HG02981 (cell line): ENCODE results near the gene PSG6.
"Not testable (repeated sequence)": the region's sequence is repeated elsewhere in the genome, so short reads cannot be mapped to it uniquely, and the experiment has no call there.

ENCODE experiments used
- ATAC-seq: cut with Tn5 transposase; IDR thresholded peaks from one replicate; pipeline ENCODE4 v1.9.1; 2021; ENCODE audit warnings: mild to moderate bottlenecking, moderate library complexity; ENCODE audit not compliant: unreplicated experiment

The PSG6 gene

DNA sequence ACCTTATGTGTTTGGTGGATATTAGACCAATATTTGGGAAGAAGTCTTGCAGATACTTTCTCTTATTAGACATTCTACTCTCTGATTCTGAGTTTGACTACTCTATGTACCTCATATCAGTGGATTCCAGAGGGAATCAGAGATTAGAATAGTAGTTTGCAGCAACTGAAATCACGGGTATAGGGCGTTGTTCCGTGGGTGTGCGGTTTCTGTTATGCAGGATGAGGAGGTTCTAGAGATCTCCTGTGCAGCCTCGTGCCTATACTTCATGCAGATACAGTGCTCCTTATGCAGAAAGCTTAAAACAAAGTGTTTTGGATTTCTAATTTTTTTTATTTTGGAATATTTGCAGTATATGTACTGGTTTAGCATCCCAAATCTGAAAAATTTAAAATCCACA lies 6.0 kb downstream of the PSG6 start:
- ATAC-seq, result not testable (repeated sequence)

DNA sequence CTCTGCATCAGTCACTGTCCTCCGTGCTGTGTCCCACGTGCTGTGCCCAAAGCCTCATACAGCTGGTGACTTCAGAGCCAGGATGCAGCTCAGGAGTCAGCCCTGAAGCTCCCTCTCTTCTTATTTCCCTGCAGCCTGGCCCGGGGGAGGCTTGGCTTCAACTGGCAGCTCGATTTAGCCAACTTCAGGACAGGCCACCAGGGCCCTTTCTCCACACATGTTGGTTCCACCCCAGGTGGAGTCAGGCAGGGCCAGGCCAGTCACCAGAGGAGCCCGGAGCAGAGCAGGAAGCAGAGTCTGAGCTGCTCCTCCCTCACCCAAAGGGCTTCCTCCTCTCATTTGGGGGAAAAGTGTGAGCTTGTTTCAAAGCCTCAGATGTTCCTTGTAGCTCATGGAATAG lies 11.5 kb downstream of the PSG6 start:
- ATAC-seq, result not testable (repeated sequence)

- ATAC-seq, result not testable (repeated sequence)
Observed at GRCh38 chr19:42900561-42900960, 17.1 kb downstream of the PSG6 start.

DNA sequence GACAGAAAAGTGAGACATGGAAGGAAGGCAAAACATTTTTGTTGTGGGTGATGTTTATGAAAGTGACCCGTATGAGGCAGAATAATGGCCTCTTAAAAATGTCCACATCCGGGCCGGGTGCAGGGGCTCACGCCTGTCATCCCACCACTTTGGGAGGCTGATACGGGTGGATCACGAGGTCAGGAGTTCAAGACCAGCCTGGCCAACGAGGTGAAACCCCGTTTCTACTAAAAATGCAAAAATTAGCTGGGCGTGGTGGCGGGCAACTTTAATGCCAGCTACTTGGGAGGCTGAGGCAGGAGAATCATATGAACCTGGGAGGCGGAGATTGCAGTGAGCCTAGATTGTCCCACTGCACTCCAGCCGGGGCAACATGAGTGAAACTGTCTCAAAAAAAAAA lies 18.0 kb downstream of the PSG6 start:
- ATAC-seq, result not testable (repeated sequence)

DNA sequence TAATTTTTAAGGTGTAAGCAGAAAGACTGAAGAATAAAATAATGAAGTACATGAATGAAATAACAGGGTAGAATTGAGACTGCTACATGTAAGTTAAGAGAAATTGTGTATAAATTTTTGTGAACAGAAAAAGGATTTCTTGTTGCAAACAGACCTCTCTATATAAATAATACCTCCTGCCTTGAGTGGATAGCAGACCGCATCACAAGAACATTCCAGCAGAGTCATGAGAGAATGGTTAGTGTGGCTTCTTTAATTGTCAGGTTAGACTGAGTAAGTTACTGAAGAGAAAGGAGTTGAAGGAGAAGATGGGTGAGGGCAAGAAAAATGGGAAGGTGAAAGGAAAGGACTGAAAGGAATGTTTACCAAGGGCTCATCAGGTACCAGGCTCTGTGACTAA lies 18.6 kb downstream of the PSG6 start:
- ATAC-seq, result not testable (repeated sequence)

- ATAC-seq, result not testable (repeated sequence)
Observed at GRCh38 chr19:42898656-42899055, 19.0 kb downstream of the PSG6 start.

DNA sequence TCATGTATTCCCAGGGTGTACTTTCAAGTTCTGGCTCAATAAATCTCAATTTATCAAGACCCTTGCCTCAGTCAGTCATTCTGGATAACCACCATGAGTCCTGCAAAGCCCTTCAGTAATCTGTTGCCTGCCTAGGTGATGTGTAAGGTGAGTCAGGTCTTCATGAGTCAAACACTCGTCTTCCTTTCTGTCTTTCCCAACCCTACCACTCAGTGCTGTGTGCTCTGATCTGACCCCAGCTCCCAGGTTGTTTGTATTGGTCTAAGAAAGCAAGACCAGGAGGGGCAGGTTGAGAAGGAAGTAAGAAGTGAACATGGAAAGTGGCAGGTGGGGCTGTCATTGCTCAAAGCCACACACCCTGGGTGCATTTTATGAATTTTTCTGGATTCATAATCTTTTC lies 20.0 kb downstream of the PSG6 start:
- ATAC-seq, result not testable (repeated sequence)

GRCh38 chr19:42890446-42890845 lies 27.2 kb downstream of the PSG6 start:
- not testable (repeated sequence) for ATAC-seq

GRCh38 chr19:42887876-42888445 lies 29.7 kb downstream of the PSG6 start:
- ATAC-seq, result not testable (repeated sequence)

- ATAC-seq, result not testable (repeated sequence)
Observed at GRCh38 chr19:42882730-42883129, 35.0 kb downstream of the PSG6 start.

DNA sequence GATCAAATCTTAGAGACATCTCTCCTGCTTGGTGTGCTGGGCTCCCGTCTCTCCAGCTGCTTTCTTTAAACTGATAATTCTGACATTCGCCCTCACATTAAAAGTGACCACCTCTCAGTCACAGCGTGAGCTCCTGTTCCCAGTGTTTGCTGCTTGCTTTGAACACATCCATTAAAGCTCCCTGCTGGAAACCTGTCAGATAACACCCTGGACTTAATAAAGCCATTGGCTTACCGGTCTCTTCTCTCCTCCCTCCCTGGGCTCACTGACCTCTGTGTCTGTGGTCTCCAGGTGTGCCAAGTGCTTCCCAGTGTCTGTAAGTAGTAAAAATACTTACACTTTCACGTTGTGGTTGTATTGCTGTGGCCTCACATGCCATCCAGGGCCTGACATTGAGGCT lies 35.7 kb downstream of the PSG6 start:
- ATAC-seq, result not testable (repeated sequence)

GRCh38 chr19:42881279-42881678 lies 36.4 kb downstream of the PSG6 start:
- not testable (repeated sequence) for ATAC-seq

- ATAC-seq, result not testable (repeated sequence)
Observed at GRCh38 chr19:42880621-42881020, 37.1 kb downstream of the PSG6 start.

DNA sequence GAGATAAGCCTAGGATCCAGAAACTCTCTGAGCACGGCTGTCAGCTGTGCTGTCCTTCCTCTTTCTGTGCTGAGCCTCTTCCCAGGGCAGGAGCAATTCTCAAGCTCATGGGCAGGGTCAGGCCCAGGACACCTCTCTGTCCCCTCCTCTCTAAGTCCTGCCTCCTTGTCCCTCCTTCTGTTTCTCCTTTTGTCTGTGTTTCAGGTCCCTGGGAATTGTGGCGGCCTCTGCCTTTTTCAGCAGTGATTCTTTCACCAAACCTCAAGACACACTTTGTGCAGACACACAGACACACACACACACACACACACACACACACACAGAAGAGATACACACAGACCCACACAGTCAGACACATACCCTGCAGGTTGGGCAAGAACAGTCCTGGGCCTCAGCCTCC lies 38.1 kb downstream of the PSG6 start, which contains the start of gene PSG1:
TSS of gene PSG1 (minus strand) at position 101 of the 400 bp plus-strand sequence. CDS start 132 bp downstream, outside the sequence.
- ATAC-seq, result no peak

GRCh38 chr19:42876596-42876995 lies 41.1 kb downstream of the PSG6 start:
- ATAC-seq, result not testable (repeated sequence)

GRCh38 chr19:42875881-42876280 lies 41.8 kb downstream of the PSG6 start:
- ATAC-seq, result not testable (repeated sequence)

- not testable (repeated sequence) for ATAC-seq
Observed at GRCh38 chr19:42874901-42875813, 42.5 kb downstream of the PSG6 start.

GRCh38 chr19:42874136-42874535 lies 43.6 kb downstream of the PSG6 start:
- not testable (repeated sequence) for ATAC-seq

DNA sequence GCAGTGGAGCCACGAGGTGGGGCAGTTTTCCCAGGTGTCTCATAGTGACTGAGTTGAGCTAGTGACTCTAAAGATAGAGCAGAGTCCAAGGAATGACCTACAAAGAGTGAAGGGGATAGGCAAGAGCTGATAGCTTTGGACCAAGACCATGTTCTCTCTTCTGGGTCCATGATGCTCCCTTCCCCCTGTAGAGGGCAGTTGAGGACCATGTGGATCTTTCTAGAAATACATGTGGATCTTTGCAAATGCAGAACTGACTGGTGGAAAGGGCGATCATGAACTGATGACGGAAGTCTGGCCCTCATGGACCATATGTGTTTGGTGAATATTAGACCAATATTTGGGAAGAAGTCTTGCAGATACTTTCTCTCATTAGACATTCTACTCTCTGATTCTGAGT lies 45.1 kb downstream of the PSG6 start:
- ATAC-seq, result no peak

DNA sequence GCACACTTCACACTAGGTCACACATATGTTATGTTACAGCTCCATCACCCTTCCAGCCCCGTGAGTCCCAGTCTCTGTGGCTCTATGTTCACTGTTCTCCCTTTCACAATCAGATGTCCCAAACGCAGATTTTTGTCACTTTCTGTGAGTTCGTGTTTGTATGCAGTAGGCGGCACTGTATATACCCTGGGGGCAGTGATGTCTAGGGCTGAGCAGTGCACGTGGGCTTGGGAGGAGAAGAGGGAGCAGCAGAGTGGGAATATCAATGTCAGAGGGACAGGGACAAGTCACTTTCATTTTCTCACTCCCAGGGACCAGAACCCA lies 60.2 kb downstream of the PSG6 start:
- no peak for ATAC-seq

GRCh38 chr19:42856866-42857543 lies 60.7 kb downstream of the PSG6 start:
- ATAC-seq, result not testable (repeated sequence)
